Measurements from ENCODE around the gene ZNF423. TPM values are rescaled to one million over a fixed set of nuclear protein-coding genes. Genes with fewer than 3 reads are reported as not detected.

The ZNF423 gene
- total RNA-seq, 1 experiment from 2014 or later, result not detected

DNA sequence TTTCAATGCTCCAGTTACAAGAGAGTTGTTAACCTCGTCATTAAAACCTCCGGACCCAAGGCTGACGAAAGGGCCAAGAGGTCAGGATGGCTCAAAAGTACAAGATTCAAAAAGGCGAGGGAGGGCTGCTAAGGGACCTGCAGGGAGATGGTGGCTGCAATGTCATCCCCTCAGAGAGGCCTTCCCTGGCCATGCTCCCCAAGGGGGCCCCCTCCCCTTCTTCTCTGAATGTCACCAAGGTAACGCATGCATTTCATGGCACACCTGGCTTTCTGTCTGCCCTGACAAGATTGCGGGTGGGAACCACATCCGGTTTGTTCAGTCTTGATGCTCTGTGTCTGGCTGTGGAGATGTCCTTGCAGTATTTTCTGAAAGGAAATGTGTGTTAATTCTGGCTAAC, 392.4 kb downstream of the ZNF423 start:
- H3K27ac Mint-ChIP-seq (ENCODE audit: unreplicated experiment), result no peak overlapping the region
- H3K4me1 Mint-ChIP-seq (ENCODE audit: low read depth, unreplicated experiment), result no peaks in the 10 kb centered on the region
- BruUV-seq (replicated peaks), result no TSS peak
- no peak for DNase-seq
- peaks cover 91% of the 10 kb centered on the region for H3K27me3 Mint-ChIP-seq (ENCODE audit: unreplicated experiment)
- intact Hi-C loops (cut with micrococcal nuclease; ENCODE audit: unreplicated experiment), result no loop called here
- H3K36me3 Mint-ChIP-seq (ENCODE audit: insufficient read depth, unreplicated experiment), result no peaks in the 10 kb centered on the region
- CTCF ChIA-PET, result no interaction called here
- no peak overlapping the region for H3K4me3 Mint-ChIP-seq (ENCODE audit: low read depth, unreplicated experiment)
- no peaks in the 10 kb centered on the region for H3K9me3 Mint-ChIP-seq (ENCODE audit: low read depth, unreplicated experiment)
- TF ChIP-seq, protein P1, sequence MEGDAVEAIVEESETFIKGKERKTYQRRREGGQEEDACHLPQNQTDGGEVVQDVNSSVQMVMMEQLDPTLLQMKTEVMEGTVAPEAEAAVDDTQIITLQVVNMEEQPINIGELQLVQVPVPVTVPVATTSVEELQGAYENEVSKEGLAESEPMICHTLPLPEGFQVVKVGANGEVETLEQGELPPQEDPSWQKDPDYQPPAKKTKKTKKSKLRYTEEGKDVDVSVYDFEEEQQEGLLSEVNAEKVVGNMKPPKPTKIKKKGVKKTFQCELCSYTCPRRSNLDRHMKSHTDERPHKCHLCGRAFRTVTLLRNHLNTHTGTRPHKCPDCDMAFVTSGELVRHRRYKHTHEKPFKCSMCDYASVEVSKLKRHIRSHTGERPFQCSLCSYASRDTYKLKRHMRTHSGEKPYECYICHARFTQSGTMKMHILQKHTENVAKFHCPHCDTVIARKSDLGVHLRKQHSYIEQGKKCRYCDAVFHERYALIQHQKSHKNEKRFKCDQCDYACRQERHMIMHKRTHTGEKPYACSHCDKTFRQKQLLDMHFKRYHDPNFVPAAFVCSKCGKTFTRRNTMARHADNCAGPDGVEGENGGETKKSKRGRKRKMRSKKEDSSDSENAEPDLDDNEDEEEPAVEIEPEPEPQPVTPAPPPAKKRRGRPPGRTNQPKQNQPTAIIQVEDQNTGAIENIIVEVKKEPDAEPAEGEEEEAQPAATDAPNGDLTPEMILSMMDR (IDR thresholded peaks at IDR 0.05; ENCODE audit: unreplicated experiment), result no peak

DNA sequence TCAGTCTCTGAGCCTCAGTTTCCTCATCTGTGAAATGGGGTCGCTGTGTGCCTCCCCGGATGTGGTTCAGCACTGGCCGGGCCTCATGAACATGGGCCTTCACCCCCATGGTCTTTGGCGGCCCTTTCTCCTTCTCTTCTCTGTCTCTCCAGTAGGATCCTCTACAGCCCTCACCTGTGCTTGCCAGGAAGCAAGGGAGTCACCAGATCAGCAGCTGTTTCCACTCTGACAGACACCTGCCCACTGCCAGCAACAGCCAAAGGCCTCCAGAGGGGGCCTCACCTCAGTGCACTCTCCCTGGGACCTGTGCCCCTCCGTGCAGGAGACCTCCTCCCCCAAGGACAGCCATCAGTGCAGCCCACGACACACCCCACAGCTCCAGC, 392.9 kb downstream of the ZNF423 start:
- H3K27me3 Mint-ChIP-seq (ENCODE audit: unreplicated experiment), result peaks cover 91% of the 10 kb centered on the region
- BruUV-seq (replicated peaks), result no TSS peak

DNA sequence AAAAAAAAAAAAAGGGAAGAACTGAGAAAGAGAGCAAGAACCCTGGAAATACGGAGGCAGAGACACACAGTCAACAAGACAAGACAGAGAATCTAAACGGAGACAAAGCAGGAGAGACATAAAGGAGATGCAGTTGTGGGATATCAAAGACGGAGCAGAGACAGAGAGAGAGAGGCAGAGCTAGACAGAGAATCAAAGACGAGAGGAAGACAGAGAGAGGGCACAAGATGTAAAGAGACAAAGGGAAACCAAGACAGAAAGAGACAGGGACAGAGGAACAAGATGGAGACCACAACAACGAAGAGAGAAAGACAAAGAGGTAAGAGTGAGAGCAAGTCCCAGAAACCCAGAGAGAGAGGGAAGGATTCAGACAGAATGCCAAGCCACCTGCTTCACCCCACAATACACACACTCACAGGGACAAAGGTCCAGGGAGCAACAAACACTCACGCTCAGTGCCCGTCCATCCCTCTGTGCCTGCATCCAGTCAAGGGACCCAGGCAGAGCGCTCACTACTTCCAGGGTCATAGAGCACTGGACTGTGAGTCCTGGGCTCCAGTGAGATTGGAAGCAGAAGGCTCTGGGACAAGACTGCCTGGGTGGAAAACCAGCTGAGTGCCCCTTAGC, 393.4 kb downstream of the ZNF423 start:
- Mint-ChIP-seq H3K36me3 (ENCODE audit: insufficient read depth, unreplicated experiment) (no peaks in the 10 kb centered on the region), H3K27me3 (ENCODE audit: unreplicated experiment) (peaks cover 91% of the 10 kb centered on the region), H3K27ac (ENCODE audit: unreplicated experiment) (no peak overlapping the region), H3K4me3 (ENCODE audit: low read depth, unreplicated experiment) (no peak overlapping the region), H3K4me1 (ENCODE audit: low read depth, unreplicated experiment) (no peaks in the 10 kb centered on the region), H3K9me3 (ENCODE audit: low read depth, unreplicated experiment) (no peaks in the 10 kb centered on the region)
- intact Hi-C loops (cut with micrococcal nuclease; ENCODE audit: unreplicated experiment), result no loop called here
- TF ChIP-seq, protein P1 (IDR thresholded peaks at IDR 0.05; ENCODE audit: unreplicated experiment), result no peak
- DNase-seq, result no peak
- CTCF ChIA-PET, result interaction anchor here (0.6 to 0.8 kb wide), 3 partner anchors 10 to 457 kb away, joined by 3 to 4 read pairs (median 4); no protein-coding TSS in a partner anchor
- no TSS peak for BruUV-seq (replicated peaks)

More for the DNA sequence above, 392.9 kb downstream of the ZNF423 start:
- Mint-ChIP-seq H3K9me3 (ENCODE audit: low read depth, unreplicated experiment) (no peaks in the 10 kb centered on the region), H3K27ac (ENCODE audit: unreplicated experiment) (no peak overlapping the region), H3K4me1 (ENCODE audit: low read depth, unreplicated experiment) (no peaks in the 10 kb centered on the region), H3K36me3 (ENCODE audit: insufficient read depth, unreplicated experiment) (no peaks in the 10 kb centered on the region), H3K4me3 (ENCODE audit: low read depth, unreplicated experiment) (no peak overlapping the region)
- DNase-seq, result no peak
- CTCF ChIA-PET, result interaction anchor here (0.6 kb wide), 1 partner anchor 457 kb away, joined by 4 read pairs; no protein-coding TSS in a partner anchor
- TF ChIP-seq, protein P1 (IDR thresholded peaks at IDR 0.05; ENCODE audit: unreplicated experiment), result no peak
- intact Hi-C loops (cut with micrococcal nuclease; ENCODE audit: unreplicated experiment), result no loop called here

DNA sequence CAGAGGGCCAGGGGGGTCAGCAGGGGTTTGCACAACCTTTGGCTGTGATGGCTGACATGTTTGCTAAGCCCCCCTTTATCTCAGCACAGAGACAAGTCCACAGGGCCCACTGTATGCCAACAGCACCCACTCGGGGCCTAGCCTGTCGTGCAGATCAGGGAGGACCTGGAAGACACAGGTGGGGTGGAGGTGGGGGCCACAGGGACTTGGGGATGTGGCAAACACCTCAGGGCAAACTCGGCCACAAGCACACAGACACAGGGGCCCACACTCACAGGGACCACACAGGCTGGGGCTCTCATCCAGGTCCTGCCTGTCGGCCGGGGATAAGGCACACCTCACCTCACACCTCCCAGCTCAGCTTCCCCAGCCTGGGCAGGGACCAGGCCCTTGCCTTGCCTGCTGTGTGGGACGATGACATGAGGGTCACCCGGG, 394.4 kb downstream of the ZNF423 start:
- no peaks in the 10 kb centered on the region for H3K4me1 Mint-ChIP-seq (ENCODE audit: low read depth, unreplicated experiment)
- H3K9me3 Mint-ChIP-seq (ENCODE audit: low read depth, unreplicated experiment), result no peaks in the 10 kb centered on the region
- peaks cover 88% of the 10 kb centered on the region for H3K27me3 Mint-ChIP-seq (ENCODE audit: unreplicated experiment)
- no peak overlapping the region for H3K27ac Mint-ChIP-seq (ENCODE audit: unreplicated experiment)
- TF ChIP-seq, protein P1 (IDR thresholded peaks at IDR 0.05; ENCODE audit: unreplicated experiment), result no peak
- H3K4me3 Mint-ChIP-seq (ENCODE audit: low read depth, unreplicated experiment), result no peak overlapping the region
- intact Hi-C loops (cut with micrococcal nuclease; ENCODE audit: unreplicated experiment), result no loop called here
- CTCF ChIA-PET, result interaction anchor here (0.6 kb wide), 1 partner anchor 178 kb away, joined by 3 read pairs; no protein-coding TSS in a partner anchor
- BruUV-seq (replicated peaks), result no TSS peak
- no peak for DNase-seq
- no peaks in the 10 kb centered on the region for H3K36me3 Mint-ChIP-seq (ENCODE audit: insufficient read depth, unreplicated experiment)

Data from Calu3 (cell line).